Activated CD4-positive, alpha-beta T cell treated with anti-CD3 and anti-CD28 coated beads, Interleukin-10, Interleukin-2, amounts not matched to agents 100 ng/mL and 50 ng/mL, durations not matched to agents 16 hours and 8 hours (primary cell): ENCODE measurements around the gene HSPB9.
A peak's percentile ranks its signal among the peaks of the same experiment; 100 is the strongest.
"Not testable (repeated sequence)": the region's sequence is repeated elsewhere in the genome, so short reads cannot be mapped to it uniquely, and the experiment has no call there.

ENCODE experiments used
- DNase-seq: peaks from one replicate; pipeline ENCODE4 v3.0.0-alpha.2; 2020

Gene HSPB9

DNA sequence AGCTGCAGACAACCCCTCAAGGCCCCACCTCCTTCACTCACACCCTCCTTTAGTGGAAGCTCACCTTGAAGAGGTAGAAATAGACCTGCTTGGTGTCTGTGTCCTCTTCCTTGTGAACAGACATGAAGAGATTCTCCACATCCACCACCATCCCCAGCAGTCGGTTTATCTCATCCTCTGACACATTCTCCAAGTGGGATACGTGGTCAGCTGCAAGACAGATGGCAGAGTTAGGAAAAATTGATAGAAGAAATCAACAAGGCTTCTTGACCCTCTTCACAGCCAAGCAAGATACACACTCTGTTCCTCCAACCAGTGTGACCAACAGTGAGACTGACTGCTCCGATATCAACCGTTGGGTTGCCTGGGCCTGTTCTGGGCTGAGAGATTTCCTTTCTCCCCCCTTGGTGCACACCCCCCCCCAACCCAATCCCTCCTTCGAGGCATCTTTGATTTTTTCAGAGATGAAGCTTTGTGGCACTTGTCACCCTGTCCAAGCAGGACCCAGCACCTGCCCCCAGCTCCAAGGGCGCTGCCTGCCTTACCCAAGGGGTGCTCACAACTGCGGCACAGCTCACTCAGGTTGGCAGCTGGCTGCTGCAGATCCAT lies 2.3 kb upstream of the HSPB9 start:
- no peak for DNase-seq

DNA sequence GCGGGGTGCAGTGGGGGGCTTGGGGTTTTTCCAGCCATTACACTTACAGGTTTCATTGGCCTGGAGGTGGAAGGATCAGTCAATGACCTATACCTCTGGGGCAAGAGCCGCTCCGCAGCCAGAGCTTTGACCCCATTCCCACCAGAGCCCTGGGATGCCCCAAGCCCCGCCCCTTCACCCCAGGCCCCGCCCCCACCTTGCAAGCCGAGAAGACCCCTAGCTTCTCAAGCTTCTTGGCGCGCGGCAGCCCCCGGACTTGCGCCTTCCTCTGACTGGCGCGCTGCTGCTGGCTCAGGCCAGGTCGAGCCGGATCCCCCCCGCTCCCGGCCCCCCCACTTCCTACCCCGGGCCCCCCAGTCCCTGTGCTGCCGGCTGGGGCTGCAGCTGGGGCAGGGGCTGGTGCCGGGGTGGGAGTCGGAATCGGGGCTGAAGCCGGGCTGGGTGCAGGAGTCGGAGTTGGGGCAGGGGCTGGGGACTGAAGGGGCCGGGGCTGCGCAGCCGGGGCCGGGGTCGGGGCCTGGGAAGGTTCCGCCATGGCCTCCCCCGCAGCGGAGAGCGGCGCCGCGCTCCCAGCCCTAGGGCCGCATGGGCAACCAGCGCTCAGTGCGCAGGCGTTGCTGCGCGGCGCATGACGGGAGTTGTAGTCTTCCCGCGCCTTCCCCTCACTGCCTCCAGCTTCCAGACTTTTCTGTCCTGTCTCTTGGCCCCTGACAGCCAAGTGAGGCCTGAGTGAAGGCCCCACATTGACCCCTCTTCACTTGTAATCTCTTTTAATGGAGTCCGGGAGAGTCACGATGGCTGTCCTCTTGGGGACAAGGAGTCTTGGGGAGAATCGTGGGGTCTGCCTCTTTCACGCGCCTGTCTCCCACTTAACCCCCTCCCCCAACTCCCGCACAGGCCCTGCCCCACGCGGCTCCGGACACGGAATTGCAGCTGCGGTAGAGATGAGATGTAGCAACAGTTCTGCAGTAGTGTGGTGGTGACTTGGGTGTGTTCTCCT lies 1.5 kb upstream of the HSPB9 start, which contains the start of gene KAT2A:
Gene KAT2A, minus strand, starts transcription at position 598 of the 1,000 bp plus-strand sequence. Its CDS starts 63 bp downstream, at position 535.
- DNase-seq = peak; percentile 88

DNA sequence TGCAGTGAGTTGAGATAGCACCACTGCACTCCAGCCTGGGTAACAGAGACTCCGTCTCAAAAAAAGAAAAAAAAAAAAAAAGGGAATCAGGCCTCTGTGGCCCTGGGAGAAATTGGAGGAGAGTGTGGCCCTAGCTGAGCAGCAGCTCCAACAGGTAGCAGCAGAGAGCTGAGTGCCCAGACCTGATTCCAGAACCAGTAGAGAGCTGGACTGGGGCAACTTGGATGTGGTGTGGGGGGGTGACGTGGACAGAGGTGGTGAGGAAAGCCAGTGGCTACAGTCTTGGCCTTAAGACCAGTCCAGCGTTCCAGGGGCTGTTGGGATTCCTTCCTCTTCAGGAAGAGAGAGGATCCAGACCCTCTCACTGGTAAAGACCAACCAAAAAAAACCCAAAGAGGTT lies 1.7 kb downstream of the HSPB9 start:
- DNase-seq = no peak

DNA sequence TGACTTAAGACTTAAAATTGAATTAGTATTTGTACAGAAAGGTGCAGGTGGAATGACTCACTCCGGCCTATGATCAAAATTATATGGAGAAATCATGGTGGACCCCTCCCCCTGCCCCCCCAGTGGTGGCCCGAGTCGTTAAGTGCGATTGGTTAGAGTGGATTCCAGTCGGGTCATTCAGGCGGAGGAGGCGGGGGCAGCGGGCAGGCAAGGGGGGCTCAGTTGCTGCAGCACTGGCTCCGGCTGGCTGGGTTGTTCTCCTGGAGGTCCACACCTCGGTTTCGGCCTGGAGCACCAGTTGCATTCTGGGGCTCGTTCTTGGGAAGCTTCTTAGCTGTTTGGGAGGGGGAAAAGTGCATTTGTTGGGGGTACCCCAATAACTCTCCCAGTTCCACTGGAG lies 3.0 kb downstream of the HSPB9 start:
- no peak for DNase-seq

DNA sequence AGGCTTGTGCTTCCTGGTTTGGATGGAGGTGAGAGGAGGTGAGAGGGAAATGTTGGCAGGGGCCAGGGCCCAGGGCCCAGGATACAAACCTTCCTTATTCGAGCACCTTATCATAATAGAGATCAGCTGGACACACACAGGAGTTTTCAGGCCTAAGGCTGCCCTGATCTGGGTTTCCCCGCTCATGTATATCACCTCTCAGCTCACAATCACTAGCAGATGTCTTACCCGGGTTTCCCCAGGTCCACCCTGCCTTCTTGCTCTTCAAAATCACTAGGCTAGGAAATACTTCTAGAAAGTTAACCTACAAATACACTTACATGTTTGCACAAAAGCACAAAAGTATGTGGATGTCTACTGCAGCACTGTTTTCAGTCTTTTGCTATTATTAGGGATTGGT lies 4.2 kb downstream of the HSPB9 start:
- DNase-seq = no peak

DNA sequence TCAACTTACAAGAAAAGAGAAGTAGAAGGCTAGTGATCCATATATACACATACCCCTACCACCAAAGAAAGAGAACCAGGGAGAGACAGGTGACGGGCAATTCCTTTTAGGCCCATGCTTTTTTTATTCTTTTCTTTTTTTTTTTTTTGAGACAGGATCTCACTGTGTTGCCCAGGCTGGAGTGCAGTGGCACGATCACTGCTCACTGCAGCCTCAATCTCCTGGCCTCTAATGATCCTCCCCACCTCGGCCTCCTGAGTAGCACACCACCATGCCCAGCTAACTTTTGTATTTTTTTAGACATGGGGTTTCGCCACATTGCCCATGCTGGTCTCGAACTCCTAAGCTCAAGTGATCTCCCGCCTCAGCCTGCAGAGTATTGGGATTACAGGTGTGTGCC lies 4.8 kb downstream of the HSPB9 start:
- no peak for DNase-seq

DNA sequence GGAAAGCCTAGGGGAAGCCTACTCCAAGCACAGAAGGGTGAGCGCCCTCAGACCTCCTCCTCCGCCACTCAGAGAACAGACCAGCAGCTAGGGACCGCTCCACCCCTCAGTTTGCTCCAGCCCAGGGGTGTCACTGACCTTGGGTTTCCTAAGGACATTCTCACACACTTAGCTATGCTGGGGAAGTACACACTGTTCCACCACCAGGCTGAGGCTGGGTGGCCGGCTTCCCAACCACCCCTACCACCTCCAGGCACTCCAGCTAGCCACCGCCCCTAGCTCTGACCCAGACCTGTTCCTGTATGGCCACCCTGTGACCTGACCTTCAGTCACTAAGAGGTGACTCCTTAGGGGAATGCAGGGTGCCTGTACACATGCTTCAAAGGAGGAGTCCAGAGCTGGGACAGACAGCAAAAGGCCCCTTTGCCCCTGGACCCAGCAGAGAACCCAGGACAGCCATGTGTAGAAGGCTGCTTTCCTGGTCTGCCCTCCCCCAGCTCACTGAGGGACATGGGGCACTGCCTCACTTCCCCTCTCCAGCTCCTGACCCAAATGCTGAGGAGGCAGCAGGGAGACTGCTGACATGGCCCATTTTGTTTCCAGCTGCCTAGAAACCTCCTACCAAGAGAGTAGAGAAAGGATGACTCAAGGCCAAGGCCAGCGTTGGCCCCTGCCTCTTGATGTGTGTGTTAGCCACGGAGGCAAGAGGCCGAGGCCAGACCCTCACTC lies 6.7 kb downstream of the HSPB9 start:
- DNase-seq = no peak

DNA sequence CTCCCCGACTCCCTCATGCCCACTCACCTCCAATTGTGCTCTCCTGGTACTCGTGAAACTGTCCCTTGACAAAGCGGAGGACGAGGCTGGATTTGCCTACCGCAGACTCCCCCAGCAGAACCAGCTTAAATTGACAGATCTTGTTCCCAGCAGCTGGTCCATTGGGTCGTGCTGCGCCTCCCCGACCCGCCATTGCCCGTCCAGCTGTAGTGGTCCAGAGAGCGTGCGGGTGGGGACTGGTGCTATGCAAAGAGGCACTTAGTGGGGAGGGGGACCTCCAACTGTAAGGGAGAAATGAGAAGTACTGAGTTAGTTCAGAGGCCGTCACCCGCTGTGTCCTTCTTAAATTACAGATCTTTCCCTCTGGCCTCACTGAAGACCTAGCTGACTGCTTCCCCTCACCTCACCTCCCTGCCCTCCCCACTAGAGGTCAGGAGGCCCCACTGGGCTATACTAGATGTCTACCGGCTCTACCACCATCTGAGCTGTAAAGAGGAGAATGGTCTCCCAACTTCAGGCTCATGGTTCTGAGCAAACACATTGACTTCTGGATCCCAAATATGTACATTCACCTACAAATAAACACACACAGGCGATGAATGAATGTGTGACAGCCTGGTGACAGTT lies 7.8 kb downstream of the HSPB9 start:
- DNase-seq = no peak

DNA sequence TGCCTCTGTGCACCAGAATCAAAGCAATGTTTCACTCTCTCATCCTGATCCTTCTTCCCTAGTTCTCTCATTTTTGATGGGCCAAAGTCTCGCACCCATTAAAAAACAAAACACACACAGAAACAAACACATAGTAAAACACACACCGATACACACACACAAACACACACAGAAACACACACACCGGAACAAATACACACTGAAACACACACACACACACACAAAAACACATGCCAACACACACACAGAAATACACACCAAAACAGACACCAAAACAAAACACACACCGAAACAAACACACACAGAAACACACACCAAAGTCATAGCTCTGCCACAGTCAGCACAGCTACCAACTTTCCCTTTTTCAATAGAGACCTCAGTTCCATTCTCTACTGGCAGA lies 8.6 kb downstream of the HSPB9 start:
- no peak for DNase-seq

DNA sequence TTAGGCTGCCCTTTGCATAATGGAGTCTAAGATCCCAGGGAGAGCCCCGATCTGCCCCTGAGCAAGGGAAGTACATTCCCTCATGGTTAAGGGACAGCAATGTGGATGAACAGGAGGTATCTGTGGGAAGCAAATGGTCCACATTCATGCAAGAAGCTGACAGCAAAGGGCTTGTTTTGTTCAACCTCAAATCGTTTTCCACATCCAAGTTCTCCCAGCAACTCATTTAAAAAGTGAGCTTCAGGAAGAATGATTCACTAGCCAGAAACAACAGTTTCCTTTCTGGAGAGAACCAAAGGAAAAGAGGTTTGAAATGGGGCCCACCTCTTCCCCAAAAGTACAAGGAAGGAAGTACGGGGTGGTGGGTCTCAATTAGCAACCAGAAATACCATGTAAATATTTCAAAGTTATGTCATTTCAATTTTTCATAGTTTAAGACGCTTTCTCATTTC lies 9.4 kb downstream of the HSPB9 start:
- no peak for DNase-seq

DNA sequence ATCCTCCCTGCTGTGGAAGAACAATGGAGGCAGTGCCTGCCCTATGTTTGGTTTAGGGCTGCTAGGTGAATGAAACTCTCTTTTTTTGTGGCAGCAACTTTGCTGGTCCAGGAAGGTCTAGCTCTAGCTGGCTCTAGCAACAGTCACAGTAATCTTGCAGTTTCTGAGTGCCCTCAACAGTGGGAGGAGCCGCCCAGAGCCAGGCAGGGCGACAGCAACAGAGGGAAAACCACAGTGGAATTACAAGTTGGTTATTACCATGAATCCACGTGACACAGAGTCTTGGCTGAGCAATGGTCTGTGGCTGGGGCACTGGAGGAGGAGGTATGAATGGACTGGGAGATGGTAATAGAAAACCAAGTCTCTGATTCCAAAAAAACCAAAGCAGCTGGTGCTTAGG lies 10.3 kb downstream of the HSPB9 start:
- peak; percentile 63 for DNase-seq

DNA sequence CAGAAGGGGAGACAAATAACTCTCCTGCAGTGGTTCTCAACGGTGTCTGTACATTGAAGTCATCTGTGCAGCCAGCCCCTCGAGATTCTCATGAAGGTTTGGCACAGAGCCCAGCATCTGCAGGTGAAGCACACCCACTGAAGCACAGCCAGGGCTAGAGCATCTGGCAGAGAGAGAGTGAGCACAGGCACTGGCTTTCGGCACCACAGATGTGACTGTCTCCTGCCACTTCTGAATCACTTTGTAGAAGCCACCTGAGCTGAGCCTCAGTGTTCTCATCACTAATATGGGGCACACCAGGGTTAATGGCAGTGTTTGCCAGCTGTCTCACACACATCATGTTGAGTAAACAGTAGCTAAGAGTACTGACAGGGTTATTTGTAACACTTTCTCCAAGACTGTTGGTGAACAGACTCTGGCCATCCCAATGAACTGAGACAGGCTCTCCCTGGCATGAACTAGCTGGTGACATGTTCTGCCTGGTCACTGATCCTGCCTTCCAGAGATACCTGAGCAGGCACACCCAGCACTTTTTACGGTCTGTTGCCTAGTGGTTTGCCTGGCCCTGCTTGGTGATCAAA lies 10.9 kb downstream of the HSPB9 start:
- DNase-seq = peak; percentile 31

DNA sequence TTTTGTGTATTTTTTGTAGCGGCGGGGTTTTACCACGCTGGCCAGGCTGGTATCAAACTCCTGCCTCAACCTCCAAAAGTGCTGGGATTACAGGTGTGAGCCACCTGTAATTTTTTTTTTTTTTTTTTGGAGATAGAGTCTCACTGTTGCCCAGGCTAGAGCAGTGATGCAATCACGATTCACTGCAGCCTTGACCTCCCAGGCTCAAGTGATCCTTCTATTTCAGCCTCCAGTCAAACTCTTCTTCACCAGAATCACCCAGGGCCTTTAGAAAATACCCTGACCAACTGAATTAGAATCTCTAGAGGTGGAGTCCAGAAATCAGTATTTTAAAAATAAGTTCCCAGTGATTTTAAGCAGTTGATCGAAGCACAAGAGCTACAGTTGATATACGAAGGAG lies 12.5 kb downstream of the HSPB9 start:
- DNase-seq = no peak

DNA sequence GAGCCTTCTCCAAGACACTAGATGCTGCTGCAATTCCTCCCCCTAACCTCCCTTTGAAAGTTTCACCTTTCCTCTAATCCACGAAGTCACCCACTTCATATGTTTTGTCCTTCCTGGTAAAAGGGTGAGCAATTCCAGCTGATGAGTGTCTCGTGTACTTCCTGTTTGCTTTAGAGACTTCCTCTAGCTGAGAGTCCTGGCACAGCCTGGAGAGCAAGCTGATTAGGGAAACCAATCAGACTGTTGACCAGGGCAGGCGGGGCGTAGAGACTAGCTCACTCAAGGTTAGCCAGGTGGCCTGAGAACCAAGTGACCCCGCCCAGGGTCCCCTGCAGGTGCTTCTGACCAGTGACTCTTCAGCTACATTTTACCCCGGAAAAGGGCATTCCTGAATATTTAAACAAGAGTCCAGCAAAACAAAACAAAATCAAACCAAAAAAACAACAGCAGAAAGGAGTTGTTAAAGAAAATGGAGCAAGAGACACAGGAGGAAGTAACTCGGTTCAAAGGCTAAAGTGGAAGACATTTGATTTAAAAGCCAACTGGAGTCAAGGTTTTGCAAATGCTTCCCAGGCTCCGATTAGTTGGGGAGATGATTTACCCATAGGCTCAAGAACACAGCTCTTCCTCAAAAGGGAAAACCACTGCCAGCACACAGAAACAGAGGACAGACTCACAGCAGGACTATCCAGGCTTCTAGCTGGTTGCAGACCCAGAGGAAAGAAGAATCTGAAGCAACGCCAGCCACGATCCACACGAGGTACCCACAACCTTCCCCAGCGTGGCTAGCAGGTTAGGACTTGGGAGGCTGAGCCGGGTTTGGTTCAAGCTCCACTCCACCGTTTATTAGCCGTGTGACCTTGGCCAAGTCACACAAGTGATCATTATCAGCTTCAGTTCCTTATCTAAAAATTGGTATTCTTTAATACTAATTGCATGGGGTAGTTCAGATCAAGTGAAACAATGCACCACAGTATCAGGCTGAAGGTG lies 13.4 kb downstream of the HSPB9 start:
- DNase-seq = no peak

DNA sequence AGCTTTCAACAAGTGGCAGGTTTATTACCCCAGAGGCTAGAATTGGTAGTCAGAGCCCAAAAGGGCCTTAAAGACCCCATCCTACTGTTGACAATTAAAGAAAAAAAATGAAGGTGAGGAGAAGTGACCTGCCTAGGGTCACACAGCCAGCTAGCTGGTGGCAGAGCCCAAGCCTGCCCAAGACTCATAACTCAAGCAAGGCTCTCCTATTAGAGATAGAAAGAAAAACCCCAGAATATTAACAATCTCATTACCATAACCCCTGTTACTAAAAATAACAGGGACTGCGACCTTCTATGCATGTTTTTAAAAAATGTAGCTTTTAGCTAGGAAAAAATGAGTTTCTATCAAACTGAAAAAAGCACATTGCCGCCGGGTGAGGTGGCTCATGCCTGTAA lies 14.0 kb downstream of the HSPB9 start:
- no peak for DNase-seq

DNA sequence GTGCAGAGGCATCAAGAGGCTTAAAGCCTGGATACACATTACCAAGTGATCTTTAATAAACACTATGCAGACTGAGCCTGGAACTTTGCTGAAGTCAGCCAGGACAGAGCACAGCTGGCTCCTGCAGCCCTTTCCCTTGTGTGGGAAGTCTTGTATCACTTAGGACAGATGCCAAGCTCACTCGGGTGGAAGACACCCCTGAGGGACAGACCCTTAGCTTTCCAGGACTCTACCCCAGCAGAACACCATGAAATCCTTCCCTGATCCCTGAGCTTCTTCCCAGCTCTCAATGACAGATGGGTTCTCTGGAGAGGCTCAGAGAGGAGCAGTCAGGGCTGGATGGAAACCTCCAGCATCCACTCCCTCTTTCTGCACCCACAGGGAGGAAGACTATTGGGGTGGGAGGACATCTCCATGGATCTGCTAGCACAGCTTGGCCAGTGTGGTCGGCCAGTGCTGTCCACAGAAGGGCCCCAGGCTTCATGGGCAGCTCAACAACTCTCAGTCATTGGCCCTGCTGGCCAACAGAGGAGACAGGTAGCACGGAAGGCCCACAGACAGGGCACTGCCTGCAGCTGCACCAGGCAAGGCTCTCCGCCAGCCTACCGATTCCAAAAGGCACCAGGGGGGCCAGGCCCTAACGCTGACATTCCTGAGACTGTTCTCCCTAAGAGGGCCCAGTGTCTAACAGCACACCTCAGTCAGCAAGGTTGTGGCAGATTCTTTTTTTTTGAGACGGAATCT lies 16.3 kb downstream of the HSPB9 start:
- no peak for DNase-seq

DNA sequence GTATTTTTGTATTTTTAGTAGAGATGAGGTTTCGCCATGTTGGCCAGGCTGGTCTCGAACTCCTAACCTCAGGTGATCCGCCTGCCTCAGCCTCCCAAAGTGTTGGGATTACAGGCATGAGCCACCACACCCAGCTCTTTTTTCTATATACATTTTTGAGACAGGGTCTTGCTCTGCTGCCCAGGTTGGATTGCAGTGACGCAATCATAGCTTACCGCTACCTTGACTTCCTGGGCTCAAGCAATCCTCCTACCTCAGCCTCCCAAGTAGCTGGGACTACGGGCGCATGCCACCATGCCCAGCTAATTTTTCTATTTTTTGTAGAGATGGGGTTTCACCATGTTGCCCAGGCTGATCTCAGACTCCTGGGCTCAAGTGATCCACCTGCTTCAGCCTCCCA lies 18.1 kb downstream of the HSPB9 start:
- not testable (repeated sequence) for DNase-seq

DNA sequence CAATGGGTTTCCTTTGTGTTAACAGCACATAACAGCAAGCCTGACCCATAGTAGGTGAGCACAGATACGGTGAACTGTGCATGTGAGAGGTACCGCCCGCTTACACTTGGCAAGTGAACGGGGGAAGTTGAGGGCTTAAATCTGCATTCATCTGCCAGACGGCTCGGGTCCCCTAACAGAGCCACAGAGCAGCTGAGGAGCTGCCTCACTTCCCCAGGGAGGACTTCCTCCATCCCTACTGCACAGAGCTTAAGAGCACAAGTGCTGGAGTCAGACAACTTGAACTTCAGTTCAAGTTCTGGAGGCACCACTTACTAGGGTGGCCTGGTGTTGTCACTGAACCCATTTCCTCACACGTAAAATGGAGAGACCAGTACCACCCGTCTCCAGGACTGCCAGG lies 18.8 kb downstream of the HSPB9 start:
- no peak for DNase-seq

DNA sequence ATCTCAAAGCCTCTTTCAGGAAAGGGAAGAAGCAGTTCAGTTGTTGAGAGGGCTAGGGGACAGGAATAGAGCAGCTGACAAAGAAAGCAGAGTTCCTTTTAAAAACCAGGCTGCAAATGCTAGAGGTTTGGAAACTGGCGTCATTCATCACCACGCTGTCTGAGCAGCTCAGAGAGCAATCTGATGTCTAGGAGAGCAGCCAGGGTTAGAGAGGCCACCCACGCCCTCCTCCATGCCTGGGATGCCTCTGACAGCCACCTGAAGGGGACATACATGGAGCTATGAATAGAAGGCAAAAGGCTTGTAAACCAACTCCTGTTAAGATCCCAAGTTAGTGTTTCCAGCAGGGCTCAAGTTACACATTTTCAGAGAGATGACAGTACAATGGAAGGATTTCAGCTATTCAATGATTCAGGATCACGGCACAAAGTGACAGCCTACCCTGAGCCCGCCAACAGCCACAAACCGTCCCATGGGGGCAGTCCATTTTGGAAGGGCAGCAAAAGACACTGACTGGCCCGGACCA lies 19.8 kb downstream of the HSPB9 start:
- no peak for DNase-seq

DNA sequence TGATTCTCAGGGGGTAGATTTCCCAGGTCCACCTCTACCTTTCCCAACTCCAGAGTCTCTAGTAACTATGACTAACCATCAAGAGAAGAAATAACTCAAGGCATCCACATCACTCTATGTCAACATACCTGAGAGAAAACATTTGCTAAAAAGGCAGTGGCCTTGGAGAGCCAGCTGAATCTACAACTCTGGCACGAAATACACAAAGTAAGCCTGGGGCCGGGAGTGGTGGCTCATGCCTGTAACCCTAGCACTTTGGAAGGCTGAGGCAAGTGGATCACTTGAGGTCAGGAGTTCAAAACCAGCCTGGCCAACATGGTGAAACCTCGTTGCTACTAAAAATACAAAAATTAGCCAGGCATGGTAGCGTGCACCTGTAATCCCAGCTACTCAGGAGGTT lies 20.5 kb downstream of the HSPB9 start:
- not testable (repeated sequence) for DNase-seq
